Muscle layer of colon (tissue), 2 donors: ENCODE results near the gene HHEX.
"Not testable (repeated sequence)": the region's sequence is repeated elsewhere in the genome, so short reads cannot be mapped to it uniquely, and the experiment has no call there.

Experiments used
- H3K27ac ChIP-seq: one replicate; pipeline ENCODE4 v1.7.0; 2013; ENCODE audit warnings: low read depth, mild to moderate bottlenecking, low read length, moderate library complexity
- H3K27me3 ChIP-seq, 2 donors: one replicate each; pipeline ENCODE4 v1.7.0; 2013; ENCODE audit warnings: low read length in 2 of 2, mild to moderate bottlenecking in 2 of 2; ENCODE audit not compliant: insufficient read depth in 2 of 2, control insufficient read depth in 1 of 2
- H3K36me3 ChIP-seq: one replicate; pipeline ENCODE4 v1.7.0; 2013; ENCODE audit warnings: mild to moderate bottlenecking, low read length; ENCODE audit not compliant: insufficient read depth
- H3K4me1 ChIP-seq: one replicate; pipeline ENCODE4 v1.7.0; 2013; ENCODE audit warnings: mild to moderate bottlenecking, low read length; ENCODE audit not compliant: insufficient read depth
- H3K4me3 ChIP-seq, 2 donors: one replicate each; pipeline ENCODE4 v1.7.0; 2013; ENCODE audit warnings: low read length in 2 of 2, low read depth in 1 of 2, mild to moderate bottlenecking in 1 of 2, moderate library complexity in 1 of 2
- H3K9ac ChIP-seq: one replicate; pipeline ENCODE4 v1.7.0; 2013; ENCODE audit warnings: low read length
- H3K9me3 ChIP-seq: one replicate; pipeline ENCODE4 v1.7.0; 2013; ENCODE audit warnings: mild to moderate bottlenecking, low read length
- donor health status: abdominal sarcoma.
- donor health status: Adenocarcinoma of cecum.

HHEX gene

DNA sequence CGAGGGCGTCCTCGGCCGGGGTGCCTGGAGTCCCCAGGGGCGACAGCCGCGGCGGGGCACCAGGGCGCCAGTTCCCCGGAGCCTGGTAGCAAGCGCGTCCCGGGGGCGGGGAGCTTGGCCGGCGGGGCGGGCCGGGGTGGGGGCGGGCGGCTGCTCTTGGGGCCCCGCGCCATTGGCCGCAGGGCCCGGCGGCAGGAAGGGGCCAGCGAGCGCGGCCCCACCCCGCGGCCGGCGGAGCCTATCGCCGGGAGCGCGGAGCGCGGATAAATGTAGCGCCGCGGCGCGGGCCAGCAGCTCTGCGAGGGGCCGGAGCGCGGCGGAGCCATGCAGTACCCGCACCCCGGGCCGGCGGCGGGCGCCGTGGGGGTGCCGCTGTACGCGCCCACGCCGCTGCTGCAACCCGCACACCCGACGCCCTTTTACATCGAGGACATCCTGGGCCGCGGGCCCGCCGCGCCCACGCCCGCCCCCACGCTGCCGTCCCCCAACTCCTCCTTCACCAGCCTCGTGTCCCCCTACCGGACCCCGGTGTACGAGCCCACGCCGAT is at the start of gene HHEX:
HHEX (plus strand) TSS at position 293 of the 548 bp plus-strand sequence; CDS start at position 325, 32 bp downstream.
- Histone ChIP-seq H3K27ac (peak within 1 kb of the TSS; percentile 80), H3K4me1 (peaks cover 5% of the 10 kb centered on the region), H3K9me3 (no peaks in the 10 kb centered on the region), H3K27me3 (peaks cover 0 to 22% of the 10 kb centered on the region in 2 donors), H3K9ac (peak within 1 kb of the TSS; percentile 13), H3K36me3 (no peaks in the 10 kb centered on the region), H3K4me3 (peak within 1 kb of the TSS; percentile 66 to 79)

DNA sequence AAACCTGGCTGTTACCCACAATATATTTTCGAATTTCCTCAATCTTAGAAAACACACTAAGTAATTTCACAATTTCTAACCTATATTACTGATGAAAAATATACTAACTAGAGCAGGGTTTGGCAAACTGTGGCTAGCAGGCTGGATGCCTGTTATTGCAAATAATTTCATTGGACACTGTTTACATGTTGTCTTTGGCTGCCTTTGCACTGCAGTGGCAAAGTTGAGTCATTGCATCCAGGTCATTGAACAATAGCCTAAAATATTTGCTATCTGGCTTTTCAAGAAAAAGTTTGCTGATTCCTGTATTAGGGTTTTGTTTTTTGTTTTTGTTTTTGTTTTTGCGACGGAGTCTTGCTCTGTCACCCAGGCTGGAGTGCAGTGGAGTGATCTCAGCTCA is 49.6 kb upstream of the HHEX start:
- no peaks in the 10 kb centered on the region for H3K27me3 ChIP-seq
- H3K4me3 ChIP-seq = no peak overlapping the region
- H3K9me3 ChIP-seq = no peaks in the 10 kb centered on the region
- H3K27ac ChIP-seq = no peak overlapping the region
- H3K4me1 ChIP-seq = no peaks in the 10 kb centered on the region
- H3K9ac ChIP-seq = no peak overlapping the region
- no peaks in the 10 kb centered on the region for H3K36me3 ChIP-seq

DNA sequence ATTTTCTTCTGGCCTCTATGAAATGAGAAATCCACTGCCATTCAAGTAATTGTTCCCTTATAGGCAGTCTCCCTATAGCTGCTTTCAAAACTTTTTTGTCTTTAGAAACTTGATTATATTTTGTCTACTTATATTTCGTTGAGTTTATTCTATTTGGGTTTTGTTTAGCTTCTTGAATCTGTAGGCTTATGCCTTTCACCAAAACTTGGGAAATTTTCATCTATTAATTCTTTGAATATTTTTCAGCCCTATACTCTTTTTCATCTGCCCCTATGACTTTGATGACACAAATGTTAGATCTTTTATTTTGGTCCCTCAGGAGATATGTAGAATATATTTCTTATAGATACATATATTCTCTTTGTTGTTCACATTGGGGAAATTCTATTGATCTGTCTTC is 48.3 kb upstream of the HHEX start:
- no peaks in the 10 kb centered on the region for H3K9me3 ChIP-seq
- H3K27me3 ChIP-seq = no peaks in the 10 kb centered on the region
- no peaks in the 10 kb centered on the region for H3K4me1 ChIP-seq
- no peak overlapping the region for H3K27ac ChIP-seq
- H3K4me3 ChIP-seq = no peak overlapping the region
- no peak overlapping the region for H3K9ac ChIP-seq
- H3K36me3 ChIP-seq = no peaks in the 10 kb centered on the region

DNA sequence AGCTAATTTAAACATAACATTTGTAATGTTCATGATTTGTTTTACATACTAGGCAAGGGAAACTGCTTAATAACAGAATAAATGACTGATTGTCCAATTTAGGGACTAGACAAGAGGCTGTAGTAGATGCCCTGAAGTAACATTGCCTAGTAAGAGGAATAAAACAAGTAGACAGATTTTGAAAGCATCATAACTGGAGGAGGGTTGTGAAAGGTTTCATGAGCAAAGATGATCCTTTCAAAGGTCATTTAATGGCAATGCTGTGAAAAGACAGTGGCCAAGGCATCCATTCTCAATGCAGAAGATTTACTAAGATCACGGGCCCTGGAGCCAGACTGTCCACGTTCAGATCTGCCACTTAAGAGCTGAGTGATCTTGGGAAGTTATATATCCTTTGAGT is 44.8 kb upstream of the HHEX start:
- no peak overlapping the region for H3K9ac ChIP-seq
- no peaks in the 10 kb centered on the region for H3K9me3 ChIP-seq
- H3K4me3 ChIP-seq = no peak overlapping the region
- H3K36me3 ChIP-seq = no peaks in the 10 kb centered on the region
- no peak overlapping the region for H3K27ac ChIP-seq
- H3K27me3 ChIP-seq = no peaks in the 10 kb centered on the region
- no peaks in the 10 kb centered on the region for H3K4me1 ChIP-seq

DNA sequence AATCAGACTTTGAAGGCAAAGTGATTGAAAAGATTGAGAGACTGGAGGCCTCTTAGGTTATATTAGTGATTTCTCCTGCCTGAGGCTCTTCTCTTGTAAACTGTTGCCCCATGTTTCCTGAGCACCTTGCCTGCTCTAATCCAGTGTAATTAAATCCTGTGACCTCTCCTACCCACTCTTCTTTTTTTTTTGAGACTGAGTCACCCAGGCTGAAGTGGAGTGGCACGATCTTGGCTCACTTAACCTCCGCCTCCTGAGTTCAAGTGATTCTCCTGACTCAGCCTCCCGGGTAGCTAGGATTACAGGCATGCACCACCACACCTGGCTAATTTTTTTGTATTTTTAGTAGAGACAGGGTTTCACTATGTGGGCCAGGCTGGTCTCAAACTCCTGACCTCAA is 38.9 kb upstream of the HHEX start:
- not testable (repeated sequence) for H3K27ac ChIP-seq, H3K4me3 ChIP-seq, H3K4me1 ChIP-seq, H3K9me3 ChIP-seq, H3K36me3 ChIP-seq, H3K27me3 ChIP-seq, H3K9ac ChIP-seq

DNA sequence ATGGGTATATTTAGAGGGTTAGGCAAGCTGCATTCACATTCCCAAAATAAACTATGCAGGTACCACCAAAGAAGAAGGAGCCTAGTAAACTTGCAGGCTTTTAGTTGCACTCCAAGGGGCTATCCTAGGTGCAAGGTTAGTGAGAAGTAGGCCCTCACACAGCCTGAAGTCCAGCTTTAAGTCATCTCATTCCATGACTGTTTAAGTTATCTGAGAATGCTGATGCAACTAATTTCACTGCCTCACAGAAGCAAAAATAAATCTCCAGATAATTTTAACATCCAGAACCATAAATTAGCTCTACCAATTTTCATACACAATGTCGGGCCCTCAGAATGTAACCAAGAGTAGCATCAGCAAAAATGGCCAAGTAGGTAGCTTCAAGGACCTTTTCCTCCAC is 34.3 kb upstream of the HHEX start:
- H3K27me3 ChIP-seq = no peaks in the 10 kb centered on the region
- no peak overlapping the region for H3K27ac ChIP-seq
- no peak overlapping the region for H3K4me3 ChIP-seq
- H3K36me3 ChIP-seq = no peaks in the 10 kb centered on the region
- no peaks in the 10 kb centered on the region for H3K4me1 ChIP-seq
- H3K9ac ChIP-seq = no peak overlapping the region
- H3K9me3 ChIP-seq = no peaks in the 10 kb centered on the region

DNA sequence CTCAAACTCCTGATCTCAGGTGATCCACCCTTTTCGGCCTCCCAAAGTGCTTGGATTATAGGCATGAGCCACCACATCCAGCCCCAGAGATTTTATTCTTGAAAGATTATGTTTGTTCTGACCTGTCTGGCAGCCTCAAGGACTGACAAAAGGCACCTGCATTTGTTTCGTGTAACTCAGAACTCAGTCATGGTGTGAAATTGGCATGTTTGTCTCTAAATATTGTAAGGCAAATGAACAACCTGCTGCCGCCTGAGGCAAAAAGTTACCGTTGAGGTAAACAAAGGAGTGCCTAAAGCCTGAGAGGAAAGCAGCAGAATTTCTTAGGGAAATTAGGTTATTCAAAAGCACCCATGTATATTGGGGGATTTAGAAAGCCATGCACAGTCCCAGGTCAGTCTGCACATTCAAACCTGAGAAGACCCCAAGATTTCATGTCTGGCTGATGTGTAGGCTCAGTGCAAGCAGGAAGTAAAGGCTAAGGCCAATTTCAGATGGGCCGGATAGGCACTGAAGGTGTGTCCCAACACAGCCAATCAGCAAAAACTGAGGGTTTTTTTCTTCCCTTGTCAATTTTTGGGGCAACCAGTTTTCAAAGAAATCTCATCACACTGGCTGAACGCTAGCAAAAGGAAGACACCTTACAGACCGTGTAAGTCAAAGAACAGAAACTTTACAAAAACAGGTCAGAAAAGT is 33.3 kb upstream of the HHEX start:
- Histone ChIP-seq H3K9me3 (no peaks in the 10 kb centered on the region), H3K27ac (no peak overlapping the region), H3K36me3 (no peaks in the 10 kb centered on the region)

DNA sequence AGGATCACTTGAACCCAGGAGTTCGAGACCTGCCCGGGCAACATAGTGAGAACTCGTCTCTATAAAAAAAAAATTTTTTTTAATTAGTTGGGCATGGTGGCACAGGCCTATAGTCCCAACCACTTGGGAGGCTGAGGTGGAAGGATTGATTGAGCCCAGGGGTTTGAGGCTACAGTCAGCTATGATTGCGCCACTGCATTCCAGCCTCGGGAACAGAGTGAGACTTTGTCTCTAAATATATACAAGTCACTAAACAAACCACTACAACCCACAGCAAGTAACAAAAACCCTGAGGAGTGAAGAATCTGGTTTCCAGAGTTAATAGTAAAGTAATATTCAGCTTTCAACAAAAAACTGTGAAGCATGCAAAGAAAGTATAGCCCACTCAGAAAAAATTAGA is 32.7 kb upstream of the HHEX start:
- Histone ChIP-seq H3K9ac (no peak overlapping the region), H3K27ac (no peak overlapping the region), H3K27me3 (no peaks in the 10 kb centered on the region), H3K36me3 (no peaks in the 10 kb centered on the region), H3K4me3 (no peak overlapping the region), H3K9me3 (no peaks in the 10 kb centered on the region), H3K4me1 (no peaks in the 10 kb centered on the region)

More for the DNA sequence above, 33.3 kb upstream of the HHEX start:
- no peaks in the 10 kb centered on the region for H3K4me1 ChIP-seq
- H3K4me3 ChIP-seq = no peak overlapping the region
- H3K27me3 ChIP-seq = no peaks in the 10 kb centered on the region
- no peak overlapping the region for H3K9ac ChIP-seq

DNA sequence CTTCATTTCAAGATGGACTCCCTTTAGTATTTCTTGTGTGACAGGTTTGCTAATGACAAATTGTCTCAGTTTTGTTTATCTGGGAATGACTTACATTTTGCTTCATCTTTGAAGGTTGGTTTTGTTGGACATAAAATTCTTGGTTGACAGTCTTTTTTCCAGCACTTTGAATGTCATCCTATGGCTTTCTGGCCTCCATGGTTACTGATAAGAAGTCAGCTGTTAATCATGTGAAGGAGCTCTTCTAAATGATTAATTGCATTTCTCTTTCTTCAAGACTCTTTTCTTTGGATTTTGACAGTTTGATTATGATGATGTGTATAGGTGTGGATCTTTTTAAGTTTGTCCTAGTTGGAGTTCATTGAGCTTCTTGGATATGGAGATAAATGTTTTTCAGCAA is 26.9 kb upstream of the HHEX start:
- no peaks in the 10 kb centered on the region for H3K9me3 ChIP-seq

DNA sequence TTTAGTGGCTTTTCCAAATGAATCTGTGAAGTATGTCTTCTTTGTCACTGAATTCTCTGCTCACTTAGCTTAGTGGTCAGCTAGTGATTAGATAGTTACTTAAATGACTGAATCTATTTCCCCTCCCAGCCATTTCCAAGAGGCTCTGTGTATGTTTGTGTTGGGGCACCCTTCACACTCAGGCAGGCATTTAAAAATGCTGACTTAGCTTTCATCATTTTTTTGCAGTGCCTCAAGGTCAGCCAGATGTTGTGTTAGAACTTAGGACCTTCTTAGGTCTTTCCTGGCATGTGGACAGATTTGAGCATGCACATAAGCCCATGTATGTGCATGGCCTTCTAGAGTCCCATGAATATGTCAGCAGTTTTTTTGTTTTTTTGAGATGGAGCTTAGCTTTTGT is 25.4 kb upstream of the HHEX start:
- Histone ChIP-seq H3K4me1 (no peaks in the 10 kb centered on the region), H3K27ac (no peak overlapping the region), H3K4me3 (no peak overlapping the region), H3K36me3 (no peaks in the 10 kb centered on the region), H3K27me3 (no peaks in the 10 kb centered on the region), H3K9me3 (no peaks in the 10 kb centered on the region), H3K9ac (no peak overlapping the region)

More for the DNA sequence above, 26.9 kb upstream of the HHEX start:
- H3K9ac ChIP-seq = no peak overlapping the region
- no peaks in the 10 kb centered on the region for H3K36me3 ChIP-seq
- H3K27me3 ChIP-seq = no peaks in the 10 kb centered on the region
- no peaks in the 10 kb centered on the region for H3K4me1 ChIP-seq
- H3K27ac ChIP-seq = no peak overlapping the region
- H3K4me3 ChIP-seq = no peak overlapping the region

DNA sequence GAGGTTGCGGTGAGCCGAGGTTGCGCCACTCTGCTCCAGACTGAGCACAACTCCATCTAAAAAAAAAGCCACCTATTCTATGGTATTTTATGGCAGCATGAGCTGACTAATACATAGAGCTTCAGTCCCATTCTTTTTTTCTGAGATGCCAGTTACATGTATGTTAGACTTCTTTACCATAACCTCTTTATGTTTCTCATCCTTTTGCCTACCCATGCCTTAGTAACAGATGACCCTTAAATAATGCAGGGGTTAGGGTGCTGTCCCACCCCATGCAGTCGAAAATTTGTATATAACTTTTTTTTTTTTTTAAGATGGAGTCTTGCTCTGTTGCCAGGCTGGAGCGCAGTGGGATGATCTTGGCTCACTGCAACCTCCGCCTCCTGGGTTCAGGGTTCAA is 22.7 kb upstream of the HHEX start:
- no peak overlapping the region for H3K9ac ChIP-seq
- H3K9me3 ChIP-seq = no peaks in the 10 kb centered on the region
- no peak overlapping the region for H3K4me3 ChIP-seq
- H3K27ac ChIP-seq = no peak overlapping the region
- H3K27me3 ChIP-seq = no peaks in the 10 kb centered on the region
- no peaks in the 10 kb centered on the region for H3K4me1 ChIP-seq
- no peaks in the 10 kb centered on the region for H3K36me3 ChIP-seq

DNA sequence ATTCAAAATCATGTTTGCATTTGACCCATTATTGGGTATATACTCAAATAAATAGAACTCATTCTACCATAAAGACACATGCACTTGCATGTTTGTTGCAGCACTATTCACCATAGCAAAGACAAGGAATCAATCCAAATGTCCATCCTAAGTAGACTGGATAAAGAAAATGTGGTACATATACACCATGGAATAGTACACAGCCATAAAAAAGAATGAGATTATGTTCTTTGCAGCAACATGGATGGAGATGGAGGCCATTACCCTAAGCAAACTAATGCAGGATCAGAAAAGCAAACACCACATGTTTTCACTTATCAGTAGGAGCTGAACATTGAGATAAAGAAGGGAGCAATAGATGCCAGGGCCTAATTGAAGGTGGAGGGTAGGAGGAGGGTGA is 12.0 kb upstream of the HHEX start:
- Histone ChIP-seq H3K9ac (no peak overlapping the region), H3K4me3 (no peak overlapping the region), H3K27ac (no peak overlapping the region), H3K4me1 (no peaks in the 10 kb centered on the region), H3K36me3 (no peaks in the 10 kb centered on the region), H3K27me3 (no peaks in the 10 kb centered on the region), H3K9me3 (no peaks in the 10 kb centered on the region)
